Measurements from ENCODE around the gene TIPRL.
"Not testable (repeated sequence)": the region's sequence is repeated elsewhere in the genome, so short reads cannot be mapped to it uniquely, and the experiment has no call there.

The TIPRL gene

DNA sequence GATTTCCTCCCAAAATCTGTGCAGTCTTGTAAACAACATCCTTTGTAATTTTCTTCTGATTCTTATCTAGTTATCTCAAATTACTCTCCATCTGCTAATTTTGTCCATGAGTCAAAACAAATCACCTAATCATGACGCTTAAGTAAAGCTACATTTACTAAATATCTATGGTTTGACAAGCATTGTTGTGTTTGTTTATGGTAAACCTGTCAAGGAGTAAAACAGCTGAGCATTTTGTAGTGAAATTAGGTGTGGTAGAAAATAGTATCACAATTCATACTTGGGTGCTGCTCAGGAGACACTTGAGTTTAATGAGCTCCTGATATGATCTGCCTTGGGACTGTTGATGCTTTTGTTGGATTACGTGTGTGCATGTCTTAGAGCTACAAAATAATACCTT lies 11.6 kb downstream of the TIPRL start:
- FAIRE-seq (no peak), DNase-seq (ENCODE audit: insufficient read length) (no peak)
- TF ChIP-seq POLR2AphosphoS5 (IDR thresholded peaks at IDR 0.05; ENCODE audit: low read depth, low read length) (no peak), POLR2A (IDR thresholded peaks at IDR 0.05; ENCODE audit: low read depth, low read length) (no peak), TAF1 (IDR thresholded peaks at IDR 0.05; ENCODE audit: borderline replicate concordance, low read depth, low read length) (no peak)

DNA sequence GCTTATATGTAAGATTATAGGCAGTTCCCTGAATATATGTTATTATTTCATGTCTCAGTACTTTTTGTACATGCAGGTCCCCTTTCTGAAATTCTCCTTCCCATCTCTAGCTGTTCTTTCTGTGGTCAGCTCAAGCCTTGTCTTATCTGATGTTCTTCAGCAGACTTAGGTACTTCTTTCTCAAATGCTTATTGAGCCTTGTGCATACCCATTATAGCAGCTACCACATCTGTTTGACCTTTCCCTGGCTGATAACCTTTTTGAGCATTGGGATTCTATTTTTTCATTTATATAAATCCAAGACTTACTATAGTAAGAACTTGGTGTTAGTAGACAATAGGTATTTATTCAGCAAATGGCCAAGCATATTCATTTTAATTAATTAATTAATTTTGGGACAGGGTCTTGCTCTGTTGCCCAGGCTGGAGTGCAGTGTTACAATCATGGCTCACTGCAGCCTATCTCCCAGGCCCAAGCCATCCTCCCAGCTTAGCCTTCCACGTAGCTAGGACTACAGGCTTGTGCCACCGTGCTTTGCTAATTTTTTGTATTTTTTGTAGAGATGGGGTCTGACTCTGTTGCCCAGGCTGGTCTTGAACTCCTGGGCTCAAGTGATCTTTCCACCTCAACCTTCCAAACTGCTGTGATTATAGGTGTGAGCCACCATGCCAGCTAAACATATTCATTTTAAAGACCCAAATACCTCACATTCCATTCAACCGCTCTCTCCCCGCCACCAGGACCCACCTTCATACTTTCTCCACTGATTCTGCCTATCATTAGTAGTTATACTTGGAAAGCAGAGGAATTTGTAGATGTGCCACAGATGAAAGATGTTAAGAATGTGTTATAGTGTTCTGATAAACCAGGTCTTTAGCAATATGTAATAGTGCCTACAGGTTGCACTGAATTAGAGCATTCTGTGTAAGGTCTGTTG lies 16.7 kb downstream of the TIPRL start:
- FAIRE-seq (no peak), DNase-seq (ENCODE audit: insufficient read length) (no peak)
- TF ChIP-seq TAF1 (IDR thresholded peaks at IDR 0.05; ENCODE audit: borderline replicate concordance, low read depth, low read length), result no peak
- TF ChIP-seq POLR2AphosphoS5 (IDR thresholded peaks at IDR 0.05; ENCODE audit: low read depth, low read length), result no peak
- TF ChIP-seq POLR2A (IDR thresholded peaks at IDR 0.05; ENCODE audit: low read depth, low read length), result no peak

DNA sequence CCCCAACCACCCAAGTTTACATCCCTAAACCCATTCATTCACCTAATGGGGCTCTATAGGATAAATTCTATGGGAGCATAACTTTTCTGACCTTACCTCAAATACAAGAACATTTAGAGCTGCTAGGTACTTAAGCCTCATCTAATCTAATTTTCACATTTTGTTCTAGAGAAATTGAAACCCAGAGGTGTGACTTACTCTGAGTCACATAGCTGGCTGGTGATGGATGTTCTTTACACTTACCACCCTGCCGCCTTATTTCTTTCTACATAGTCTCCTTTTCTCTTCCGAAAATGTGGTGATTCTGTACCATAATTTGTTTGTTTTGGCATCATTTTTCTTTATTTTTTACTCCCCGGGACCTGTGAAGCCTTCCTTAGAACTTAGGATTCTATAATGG lies 20.3 kb downstream of the TIPRL start:
- TF ChIP-seq POLR2A (IDR thresholded peaks at IDR 0.05; ENCODE audit: low read depth, low read length), result no peak
- DNase-seq (ENCODE audit: insufficient read length), result no peak
- FAIRE-seq, result no peak

DNA sequence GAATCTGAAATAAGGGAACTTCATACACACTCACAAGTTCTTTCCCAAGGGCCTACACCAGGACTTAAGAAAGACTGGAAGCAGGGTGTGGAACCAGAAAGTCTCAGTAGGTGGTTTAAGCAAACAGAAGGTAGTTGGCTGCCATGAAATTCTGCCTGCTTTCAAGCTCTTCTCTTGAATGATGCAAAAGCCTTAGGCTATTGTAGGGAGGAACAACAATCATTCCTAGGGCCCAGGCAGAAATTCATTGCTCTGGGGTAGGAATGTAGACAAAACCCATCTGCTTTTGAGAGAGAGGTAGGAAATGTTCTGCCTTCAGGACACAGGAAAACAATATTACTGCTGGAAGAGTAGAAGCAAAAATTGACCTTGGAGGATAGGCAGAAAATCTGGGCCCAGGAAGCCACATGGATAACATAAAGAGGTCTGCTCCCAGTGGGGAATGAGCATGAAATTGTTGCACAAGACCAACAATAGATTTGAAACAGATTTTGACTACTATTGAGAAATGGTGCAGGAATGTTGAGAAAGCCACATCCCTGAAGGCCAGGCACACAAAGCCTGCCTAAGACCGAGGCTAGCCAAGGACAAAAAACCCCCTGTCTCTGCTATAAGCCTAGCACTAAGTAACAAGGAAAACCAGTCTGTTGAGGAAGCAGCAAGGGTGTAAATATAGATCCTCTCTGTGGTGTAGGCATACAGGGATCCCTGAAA lies 24.3 kb downstream of the TIPRL start:
- DNase-seq (ENCODE audit: insufficient read length) (no peak), FAIRE-seq (no peak)
- TF ChIP-seq POLR2A (IDR thresholded peaks at IDR 0.05; ENCODE audit: low read depth, low read length), result no peak
- TF ChIP-seq TAF1 (IDR thresholded peaks at IDR 0.05; ENCODE audit: borderline replicate concordance, low read depth, low read length), result no peak
- no peak for TF ChIP-seq POLR2AphosphoS5 (IDR thresholded peaks at IDR 0.05; ENCODE audit: low read depth, low read length)

DNA sequence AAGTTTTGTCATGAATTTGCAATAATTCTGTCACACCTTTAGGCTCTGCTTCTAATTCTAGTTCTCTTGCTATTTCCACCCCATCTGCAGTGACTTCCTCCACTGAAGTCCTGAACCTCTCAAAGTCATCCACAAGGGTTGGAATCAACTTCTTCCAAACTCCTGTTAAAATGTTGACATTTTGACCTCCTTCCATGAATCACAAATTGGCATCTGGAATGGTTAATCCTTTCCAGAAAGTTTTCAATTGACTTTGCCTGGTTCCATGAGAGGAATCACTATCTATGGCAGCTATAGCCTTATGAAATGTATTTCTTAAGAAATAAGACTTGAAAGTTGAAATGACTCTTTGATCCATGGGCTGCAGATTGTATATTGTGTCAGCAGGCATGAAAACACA lies 27.3 kb downstream of the TIPRL start:
- no peak for FAIRE-seq
- DNase-seq (ENCODE audit: insufficient read length), result no peak
- TF ChIP-seq POLR2AphosphoS5 (IDR thresholded peaks at IDR 0.05; ENCODE audit: low read depth, low read length) (no peak), POLR2A (IDR thresholded peaks at IDR 0.05; ENCODE audit: low read depth, low read length) (no peak), TAF1 (IDR thresholded peaks at IDR 0.05; ENCODE audit: borderline replicate concordance, low read depth, low read length) (no peak)

DNA sequence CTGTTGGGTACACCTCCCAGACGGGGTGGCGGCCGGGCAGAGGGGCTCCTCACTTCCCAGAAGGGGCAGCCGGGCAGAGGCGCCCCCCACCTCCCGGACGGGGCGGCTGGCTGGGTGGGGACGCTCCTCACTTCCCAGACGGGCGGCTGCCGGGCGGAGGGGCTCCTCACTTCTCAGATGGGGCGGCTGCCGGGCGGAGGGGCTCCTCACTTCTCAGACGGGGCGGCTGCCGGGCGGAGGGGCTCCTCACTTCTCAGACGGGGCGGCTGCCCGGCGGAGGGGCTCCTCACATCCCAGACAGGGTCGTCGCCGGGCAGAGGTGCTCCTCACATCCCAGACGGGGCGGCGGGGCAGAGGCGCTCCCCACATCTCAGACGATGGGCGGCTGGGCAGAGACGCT lies 28.9 kb downstream of the TIPRL start:
- not testable (repeated sequence) for FAIRE-seq

DNA sequence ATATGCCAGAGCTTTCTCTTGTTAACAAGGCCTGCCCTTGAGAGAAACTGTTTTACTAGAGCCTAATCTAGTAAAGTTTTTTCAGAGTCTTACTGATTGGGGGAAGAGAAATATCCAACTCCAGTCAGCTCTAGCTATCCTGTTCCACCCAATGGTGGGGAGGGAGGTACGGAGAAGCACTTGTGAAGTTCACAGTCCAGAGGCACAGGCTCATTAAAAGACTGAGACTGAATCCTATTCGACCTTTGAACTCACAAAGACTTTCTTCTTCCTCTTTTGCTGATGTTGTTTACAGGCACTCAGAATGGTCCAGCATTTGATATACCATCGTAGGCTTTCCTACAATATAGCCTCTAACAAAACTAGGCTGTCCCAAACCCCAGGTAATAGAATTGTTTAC lies 31.6 kb downstream of the TIPRL start:
- FAIRE-seq, result no peak
- DNase-seq (ENCODE audit: insufficient read length), result no peak

More for the DNA sequence above, 28.9 kb downstream of the TIPRL start:
- not testable (repeated sequence) for DNase-seq (ENCODE audit: insufficient read length)

DNA sequence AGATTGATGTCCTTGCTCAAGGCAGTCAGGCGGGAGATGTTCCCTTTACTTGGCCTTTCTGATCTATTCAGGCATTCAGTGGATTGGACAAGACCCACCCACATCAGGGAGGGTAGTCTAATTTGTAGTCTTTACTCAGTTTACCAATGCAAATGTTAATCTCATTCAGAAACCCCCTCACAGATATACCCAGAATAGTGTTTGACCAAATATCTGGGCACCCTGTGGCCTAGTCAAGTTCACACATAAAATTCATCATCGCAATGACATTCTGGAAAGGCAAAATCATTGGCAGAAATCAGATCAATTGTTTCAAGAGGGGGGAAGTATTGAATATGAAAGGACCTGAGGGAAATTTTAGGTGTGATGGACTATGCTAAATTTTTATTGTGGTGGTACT lies 34.6 kb downstream of the TIPRL start:
- DNase-seq (ENCODE audit: insufficient read length) (no peak), FAIRE-seq (no peak)
- TF ChIP-seq TAF1 (IDR thresholded peaks at IDR 0.05; ENCODE audit: borderline replicate concordance, low read depth, low read length) (no peak), POLR2A (IDR thresholded peaks at IDR 0.05; ENCODE audit: low read depth, low read length) (no peak), POLR2AphosphoS5 (IDR thresholded peaks at IDR 0.05; ENCODE audit: low read depth, low read length) (no peak)

More for the DNA sequence above, 31.6 kb downstream of the TIPRL start:
- TF ChIP-seq POLR2AphosphoS5 (IDR thresholded peaks at IDR 0.05; ENCODE audit: low read depth, low read length) (no peak), POLR2A (IDR thresholded peaks at IDR 0.05; ENCODE audit: low read depth, low read length) (no peak), TAF1 (IDR thresholded peaks at IDR 0.05; ENCODE audit: borderline replicate concordance, low read depth, low read length) (no peak)

DNA sequence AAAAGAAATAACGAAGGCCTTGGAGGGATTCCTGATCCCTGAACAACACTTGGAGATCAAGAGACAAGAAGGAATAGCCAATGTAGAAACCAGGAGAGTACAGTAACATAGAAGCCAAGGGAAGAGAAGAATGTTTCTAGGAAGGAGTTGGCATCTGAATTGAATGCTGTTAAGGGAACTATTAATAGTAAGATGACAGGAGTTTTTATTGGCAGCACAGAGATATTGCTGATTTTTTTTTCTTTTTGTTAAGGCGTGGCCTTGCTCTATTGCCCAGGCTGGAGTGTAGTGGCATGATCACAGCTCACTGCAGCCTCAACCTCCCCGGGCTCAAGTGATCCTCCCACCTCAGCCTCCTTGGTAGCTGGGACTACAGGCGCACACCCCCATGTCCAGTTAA lies 37.4 kb downstream of the TIPRL start:
- TF ChIP-seq TAF1 (IDR thresholded peaks at IDR 0.05; ENCODE audit: borderline replicate concordance, low read depth, low read length) (no peak), POLR2AphosphoS5 (IDR thresholded peaks at IDR 0.05; ENCODE audit: low read depth, low read length) (no peak), POLR2A (IDR thresholded peaks at IDR 0.05; ENCODE audit: low read depth, low read length) (no peak)
- no peak for DNase-seq (ENCODE audit: insufficient read length)
- FAIRE-seq, result no peak

DNA sequence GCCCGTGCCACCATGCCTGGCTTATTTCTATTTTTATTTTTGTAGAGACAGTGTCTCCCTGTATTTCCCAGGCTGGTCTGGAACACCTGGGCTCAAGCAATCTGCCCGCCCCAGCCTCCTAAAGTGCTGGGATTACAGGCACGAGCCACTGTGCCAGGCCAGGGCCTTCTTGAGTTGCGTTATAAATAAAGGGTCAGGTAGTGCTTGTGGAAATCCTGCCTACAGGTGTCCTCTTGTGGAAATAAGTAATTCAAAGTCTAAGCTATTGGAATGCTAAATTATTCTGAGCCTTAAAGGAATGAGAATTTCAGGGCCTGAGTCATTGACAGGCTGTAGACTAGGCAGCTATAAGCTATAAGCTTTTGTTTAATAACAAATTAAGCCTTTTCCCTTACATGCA lies 38.9 kb downstream of the TIPRL start:
- DNase-seq (ENCODE audit: insufficient read length) (no peak), FAIRE-seq (no peak)
- TF ChIP-seq POLR2A (IDR thresholded peaks at IDR 0.05; ENCODE audit: low read depth, low read length) (no peak), TAF1 (IDR thresholded peaks at IDR 0.05; ENCODE audit: borderline replicate concordance, low read depth, low read length) (no peak), POLR2AphosphoS5 (IDR thresholded peaks at IDR 0.05; ENCODE audit: low read depth, low read length) (no peak)

DNA sequence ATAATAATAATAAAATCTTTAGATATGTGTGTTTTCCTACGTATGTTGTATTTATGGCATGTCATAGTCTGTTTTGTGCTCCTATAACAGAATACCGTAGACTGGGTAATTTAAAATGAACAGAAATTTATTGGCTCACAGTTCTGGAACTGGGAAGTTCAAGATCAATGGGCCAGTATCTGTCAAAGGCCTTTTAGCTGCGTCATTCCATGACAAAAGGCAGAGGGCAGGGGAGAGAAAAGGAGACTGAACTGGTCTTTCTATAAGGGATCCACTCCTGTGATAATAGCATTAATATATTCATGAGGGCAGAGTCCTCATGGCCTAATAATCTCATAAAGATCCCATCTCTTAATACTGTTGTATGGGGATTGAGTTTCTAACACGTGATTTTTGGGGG lies 39.9 kb downstream of the TIPRL start:
- no peak for FAIRE-seq
- TF ChIP-seq POLR2A (IDR thresholded peaks at IDR 0.05; ENCODE audit: low read depth, low read length) (no peak), TAF1 (IDR thresholded peaks at IDR 0.05; ENCODE audit: borderline replicate concordance, low read depth, low read length) (no peak), POLR2AphosphoS5 (IDR thresholded peaks at IDR 0.05; ENCODE audit: low read depth, low read length) (no peak)

DNA sequence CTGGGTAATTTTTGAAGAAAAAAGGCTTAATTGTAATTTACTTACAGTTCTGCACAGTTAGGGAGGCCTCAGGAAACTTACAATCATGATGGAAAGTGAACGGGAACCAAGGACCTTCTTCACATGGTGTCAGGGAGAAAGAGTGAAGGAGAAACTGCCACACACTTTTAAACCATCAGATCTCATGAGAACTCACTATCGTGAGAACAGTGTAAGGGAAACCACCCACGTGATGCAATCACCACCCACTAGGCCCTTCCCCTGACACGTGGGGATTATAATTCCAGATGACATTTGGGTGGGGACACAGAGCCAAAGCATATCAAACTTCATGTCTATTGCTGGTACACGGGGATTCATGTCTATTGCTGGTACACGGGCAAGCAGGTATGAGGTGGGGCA lies 41.7 kb downstream of the TIPRL start:
- DNase-seq (ENCODE audit: insufficient read length) (no peak), FAIRE-seq (no peak)
- TF ChIP-seq TAF1 (IDR thresholded peaks at IDR 0.05; ENCODE audit: borderline replicate concordance, low read depth, low read length) (no peak), POLR2A (IDR thresholded peaks at IDR 0.05; ENCODE audit: low read depth, low read length) (no peak), POLR2AphosphoS5 (IDR thresholded peaks at IDR 0.05; ENCODE audit: low read depth, low read length) (no peak)

More for the DNA sequence above, 39.9 kb downstream of the TIPRL start:
- no peak for DNase-seq (ENCODE audit: insufficient read length)
